Measurements from ENCODE around the gene KLRF1. TPM values are rescaled to one million over a fixed set of nuclear protein-coding genes. Genes with fewer than 3 reads are reported as not detected.
A peak's percentile ranks its signal among the peaks of the same experiment; 100 is the strongest.
"Not testable (repeated sequence)": the region's sequence is repeated elsewhere in the genome, so short reads cannot be mapped to it uniquely, and the experiment has no call there.

Gene KLRF1
- total RNA-seq, 1 experiment from 2014 or later: 0.75 TPM

- peak; percentile 92 for DNase-seq (ENCODE audit: low spot score)
Measured at GRCh38 chr12:9869307-9870161, 42.3 kb downstream of the KLRF1 start, which contains the start of gene CLEC2B. Gene CLEC2B (minus strand): TSS chr12:9869354.

GRCh38 chr12:9870286-9870866 lies 43.1 kb downstream of the KLRF1 start:
- DNase-seq (ENCODE audit: low spot score): no peak

GRCh38 chr12:9872162-9872561 lies 44.9 kb downstream of the KLRF1 start:
- DNase-seq (ENCODE audit: low spot score): no peak

GRCh38 chr12:9872742-9873141 lies 45.5 kb downstream of the KLRF1 start:
- DNase-seq (ENCODE audit: low spot score): no peak

GRCh38 chr12:9876120-9876519 lies 48.8 kb downstream of the KLRF1 start:
- not testable (repeated sequence) for DNase-seq (ENCODE audit: low spot score)

- DNase-seq (ENCODE audit: low spot score): no peak
Measured at GRCh38 chr12:9880532-9881078, 53.3 kb downstream of the KLRF1 start.

GRCh38 chr12:9881246-9881645 lies 54.0 kb downstream of the KLRF1 start, which contains the start of gene KLRF2:
Gene KLRF2 (plus strand): TSS chr12:9881489. CDS start chr12:9881596, 107 bp downstream.
- no peak for DNase-seq (ENCODE audit: low spot score)

GRCh38 chr12:9881988-9882387 lies 54.7 kb downstream of the KLRF1 start:
- no peak for DNase-seq (ENCODE audit: low spot score)

- no peak for DNase-seq (ENCODE audit: low spot score)
Measured at GRCh38 chr12:9883175-9883574, 55.9 kb downstream of the KLRF1 start.

- no peak for DNase-seq (ENCODE audit: low spot score)
Measured at GRCh38 chr12:9888665-9889273, 61.5 kb downstream of the KLRF1 start.

Other genes starting within 250 kb of the KLRF1 start
- not detected in 2 replicates for gene KLRB1, start 219.6 kb upstream of the KLRF1 start, total RNA-seq (2014; rRNA removed; shearing (Covaris generic))
- 1.7 and 6.6 TPM in 2 replicates for gene CLEC2D, start 157.8 kb upstream of the KLRF1 start, total RNA-seq (2014; rRNA removed; shearing (Covaris generic))
- gene CLECL1, start 94.4 kb upstream of the KLRF1 start, total RNA-seq (2014; rRNA removed; shearing (Covaris generic)): not detected in 2 replicates
- gene CD69, start 66.6 kb upstream of the KLRF1 start, total RNA-seq (2014; rRNA removed; shearing (Covaris generic)): not detected in 2 replicates
- 32.7 and 68.8 TPM in 2 replicates for gene CLEC2B, start 41.9 kb downstream of the KLRF1 start, total RNA-seq (2014; rRNA removed; shearing (Covaris generic))
- not detected in 2 replicates for gene KLRF2, start 54.0 kb downstream of the KLRF1 start, total RNA-seq (2014; rRNA removed; shearing (Covaris generic))
- gene CLEC2A, start 104.9 kb downstream of the KLRF1 start, total RNA-seq (2014; rRNA removed; shearing (Covaris generic)): not detected in 2 replicates
- gene CLEC12A, start 143.9 kb downstream of the KLRF1 start, total RNA-seq (2014; rRNA removed; shearing (Covaris generic)): not detected in 2 replicates
- gene CLEC1B, start 171.6 kb downstream of the KLRF1 start, total RNA-seq (2014; rRNA removed; shearing (Covaris generic)): not detected in 2 replicates
- gene CLEC12B, start 183.1 kb downstream of the KLRF1 start, total RNA-seq (2014; rRNA removed; shearing (Covaris generic)): not detected in 2 replicates
- gene CLEC9A, start 203.2 kb downstream of the KLRF1 start, total RNA-seq (2014; rRNA removed; shearing (Covaris generic)): not detected in 2 replicates